Stimulated activated CD4-positive, alpha-beta T cell treated with anti-CD3 and anti-CD28 coated beads, Interleukin-12 subunit alpha, Interleukin-12 subunit beta, amount 100 ng/mL, for 24 hours (primary cell): Measurements from ENCODE around the gene KRT6A.
"Not testable (repeated sequence)": the region's sequence is repeated elsewhere in the genome, so short reads cannot be mapped to it uniquely, and the experiment has no call there.

Experiments used
- DNase-seq, 2 experiments: peaks; one replicate each; pipeline ENCODE4 v3.0.0-alpha.2; 2020; ENCODE audit warnings: low read depth in 2 of 2

Gene KRT6A

GRCh38 chr12:52502877-52503276, 9.8 kb upstream of the KRT6A start:
- no peak for DNase-seq

GRCh38 chr12:52501490-52501889, 8.4 kb upstream of the KRT6A start:
- DNase-seq = no peak

GRCh38 chr12:52500574-52500973, 7.5 kb upstream of the KRT6A start:
- DNase-seq = not testable (repeated sequence)

GRCh38 chr12:52499806-52500560, 6.9 kb upstream of the KRT6A start:
- DNase-seq = no peak

GRCh38 chr12:52498946-52499345, 5.9 kb upstream of the KRT6A start:
- no peak for DNase-seq

GRCh38 chr12:52497975-52498374, 4.9 kb upstream of the KRT6A start:
- DNase-seq = no peak

- no peak for DNase-seq
Observed at GRCh38 chr12:52496590-52497071, 3.6 kb upstream of the KRT6A start.

GRCh38 chr12:52496054-52496453, 3.0 kb upstream of the KRT6A start:
- DNase-seq = no peak

GRCh38 chr12:52495389-52495788, 2.3 kb upstream of the KRT6A start:
- no peak for DNase-seq

- DNase-seq = no peak
Observed at GRCh38 chr12:52494518-52494917, 1.5 kb upstream of the KRT6A start.

GRCh38 chr12:52494100-52494499, 1.0 kb upstream of the KRT6A start:
- no peak for DNase-seq

GRCh38 chr12:52492405-52492804, 652 bp downstream of the KRT6A start:
- not testable (repeated sequence) for DNase-seq

GRCh38 chr12:52491495-52491894, 1.6 kb downstream of the KRT6A start:
- DNase-seq = not testable (repeated sequence)

GRCh38 chr12:52488736-52489135, 4.3 kb downstream of the KRT6A start:
- no peak for DNase-seq

- DNase-seq = not testable (repeated sequence)
Observed at GRCh38 chr12:52487744-52488443, 5.2 kb downstream of the KRT6A start.

- no peak for DNase-seq
Observed at GRCh38 chr12:52487211-52487610, 5.8 kb downstream of the KRT6A start.

- no peak for DNase-seq
Observed at GRCh38 chr12:52486166-52487105, 6.6 kb downstream of the KRT6A start.

GRCh38 chr12:52480073-52480472, 13.0 kb downstream of the KRT6A start:
- DNase-seq = no peak

- no peak for DNase-seq
Observed at GRCh38 chr12:52477651-52478050, 15.4 kb downstream of the KRT6A start.

GRCh38 chr12:52474212-52474611, 18.8 kb downstream of the KRT6A start:
- DNase-seq = no peak

- no peak for DNase-seq
Observed at GRCh38 chr12:52473768-52474167, 19.3 kb downstream of the KRT6A start, which contains the start of gene KRT6C. Gene KRT6C (minus strand): TSS chr12:52473805. CDS start chr12:52473737, 68 bp downstream.

- DNase-seq = no peak
Observed at GRCh38 chr12:52469853-52470252, 23.2 kb downstream of the KRT6A start.
